ENCODE results near the gene SIAH2.

The SIAH2 gene

DNA sequence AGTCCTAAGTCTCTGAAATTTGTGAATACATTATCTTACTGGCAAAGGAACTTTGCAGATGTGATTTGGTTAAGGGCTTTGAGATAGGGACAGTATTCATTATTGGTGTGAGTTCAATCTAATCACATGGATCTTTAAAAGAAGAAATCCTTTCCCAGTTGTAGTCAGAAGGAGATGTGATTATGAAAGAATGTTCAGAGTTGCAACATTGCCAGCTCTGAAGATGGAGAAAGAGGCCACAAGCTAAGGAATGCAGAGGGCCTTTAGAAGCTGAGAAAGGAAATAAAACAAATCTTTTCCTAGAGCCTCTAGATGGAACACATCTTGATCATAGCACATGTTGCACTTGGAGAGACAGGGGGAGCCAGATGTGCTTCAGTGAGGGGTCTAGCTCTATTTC, 27.7 kb upstream of the SIAH2 start:
- peaks cover 9% of the 10 kb centered on the region for H3K27me3 ChIP-seq (ENCODE audit: control insufficient read depth, insufficient read depth, low read length)
- no peaks in the 10 kb centered on the region for H3K4me1 ChIP-seq (ENCODE audit: control insufficient read depth, insufficient read depth, low read length)
- no peak overlapping the region for H3K4me3 ChIP-seq (ENCODE audit: low read depth, low read length)
- no peaks in the 10 kb centered on the region for H3K9me3 ChIP-seq (ENCODE audit: control insufficient read depth, insufficient read depth, low read length)
- no peaks in the 10 kb centered on the region for H3K36me3 ChIP-seq (ENCODE audit: control insufficient read depth, insufficient read depth, low read length)
- no peak overlapping the region for H3K9ac ChIP-seq (ENCODE audit: low read depth, low read length)

- Histone ChIP-seq H3K36me3 (ENCODE audit: control insufficient read depth, insufficient read depth, low read length) (no peaks in the 10 kb centered on the region), H3K9ac (ENCODE audit: low read depth, low read length) (no peak overlapping the region), H3K9me3 (ENCODE audit: control insufficient read depth, insufficient read depth, low read length) (no peaks in the 10 kb centered on the region), H3K4me1 (ENCODE audit: control insufficient read depth, insufficient read depth, low read length) (no peaks in the 10 kb centered on the region), H3K4me3 (ENCODE audit: low read depth, low read length) (no peak overlapping the region), H3K27me3 (ENCODE audit: control insufficient read depth, insufficient read depth, low read length) (peaks cover 9% of the 10 kb centered on the region)
Observed at GRCh38 chr3:150789451-150789850, 26.5 kb upstream of the SIAH2 start.

DNA sequence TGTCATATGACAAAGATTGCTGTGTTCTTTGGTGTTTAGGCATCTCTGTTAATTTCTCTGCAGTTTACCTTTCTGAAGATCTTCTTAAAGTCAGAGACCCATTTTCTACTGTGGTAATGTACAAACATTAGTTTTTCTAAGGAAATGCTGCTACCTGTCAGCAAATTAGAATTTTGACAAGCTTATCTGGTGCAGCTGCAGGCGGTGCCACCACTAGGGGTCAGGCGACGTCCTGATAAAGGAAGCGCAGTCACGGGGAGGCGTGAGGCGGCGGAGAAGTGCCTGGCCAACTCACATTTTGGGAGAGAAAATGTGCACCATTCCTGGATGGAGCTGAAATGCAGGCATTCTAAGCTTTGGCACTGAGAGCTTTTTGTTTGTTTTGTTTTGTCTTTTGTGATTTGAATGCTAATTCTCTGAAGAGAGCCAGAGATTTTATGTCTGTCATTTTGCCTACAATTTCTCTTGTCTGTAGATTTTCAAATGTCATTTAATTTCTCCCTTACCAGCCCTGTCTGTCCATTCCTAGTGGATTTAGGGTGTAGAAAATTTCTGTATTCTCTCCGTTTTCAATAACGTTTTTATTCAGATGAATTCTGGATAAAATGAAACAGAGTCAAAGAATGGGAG, 24.9 kb upstream of the SIAH2 start:
- peaks cover 9% of the 10 kb centered on the region for H3K27me3 ChIP-seq (ENCODE audit: control insufficient read depth, insufficient read depth, low read length)

DNA sequence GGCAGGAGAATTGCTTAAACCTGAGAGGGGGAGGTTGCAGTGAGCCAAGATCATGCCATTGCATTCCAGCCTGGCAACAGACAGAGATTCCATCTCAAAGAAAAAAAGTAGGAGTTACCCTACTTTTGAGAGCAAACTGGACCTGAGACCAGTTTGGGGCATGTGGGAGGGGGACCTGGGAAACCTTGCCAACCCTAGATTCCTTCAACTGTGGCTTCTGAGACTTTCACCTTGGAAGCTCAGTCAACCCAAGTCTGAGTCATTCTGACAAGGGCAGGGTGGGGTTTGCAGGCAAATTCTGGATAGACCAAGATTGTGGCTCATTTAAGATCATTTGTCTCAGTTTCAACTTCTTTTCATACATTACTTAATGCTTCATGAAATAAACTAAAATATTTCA, 23.8 kb upstream of the SIAH2 start:
- peaks cover 9% of the 10 kb centered on the region for H3K27me3 ChIP-seq (ENCODE audit: control insufficient read depth, insufficient read depth, low read length)
- no peaks in the 10 kb centered on the region for H3K9me3 ChIP-seq (ENCODE audit: control insufficient read depth, insufficient read depth, low read length)
- no peak overlapping the region for H3K4me3 ChIP-seq (ENCODE audit: low read depth, low read length)

More for the DNA sequence above, 24.9 kb upstream of the SIAH2 start:
- H3K9ac ChIP-seq (ENCODE audit: low read depth, low read length): no peak overlapping the region
- H3K9me3 ChIP-seq (ENCODE audit: control insufficient read depth, insufficient read depth, low read length): no peaks in the 10 kb centered on the region
- no peaks in the 10 kb centered on the region for H3K36me3 ChIP-seq (ENCODE audit: control insufficient read depth, insufficient read depth, low read length)
- H3K4me3 ChIP-seq (ENCODE audit: low read depth, low read length): no peak overlapping the region
- H3K4me1 ChIP-seq (ENCODE audit: control insufficient read depth, insufficient read depth, low read length): no peaks in the 10 kb centered on the region

GRCh38 chr3:150784747-150785125, 21.8 kb upstream of the SIAH2 start:
- no peaks in the 10 kb centered on the region for H3K36me3 ChIP-seq (ENCODE audit: control insufficient read depth, insufficient read depth, low read length)
- H3K27me3 ChIP-seq (ENCODE audit: control insufficient read depth, insufficient read depth, low read length): peaks cover 7% of the 10 kb centered on the region
- no peak overlapping the region for H3K9ac ChIP-seq (ENCODE audit: low read depth, low read length)
- H3K4me3 ChIP-seq (ENCODE audit: low read depth, low read length): no peak overlapping the region
- no peaks in the 10 kb centered on the region for H3K9me3 ChIP-seq (ENCODE audit: control insufficient read depth, insufficient read depth, low read length)
- H3K4me1 ChIP-seq (ENCODE audit: control insufficient read depth, insufficient read depth, low read length): no peaks in the 10 kb centered on the region

More for the DNA sequence above, 23.8 kb upstream of the SIAH2 start:
- Histone ChIP-seq H3K9ac (ENCODE audit: low read depth, low read length) (no peak overlapping the region), H3K4me1 (ENCODE audit: control insufficient read depth, insufficient read depth, low read length) (no peaks in the 10 kb centered on the region), H3K36me3 (ENCODE audit: control insufficient read depth, insufficient read depth, low read length) (no peaks in the 10 kb centered on the region)

GRCh38 chr3:150783920-150784746, 21.2 kb upstream of the SIAH2 start:
- Histone ChIP-seq H3K9ac (ENCODE audit: low read depth, low read length) (no peak overlapping the region), H3K4me3 (ENCODE audit: low read depth, low read length) (no peak overlapping the region), H3K9me3 (ENCODE audit: control insufficient read depth, insufficient read depth, low read length) (no peaks in the 10 kb centered on the region), H3K36me3 (ENCODE audit: control insufficient read depth, insufficient read depth, low read length) (no peaks in the 10 kb centered on the region), H3K27me3 (ENCODE audit: control insufficient read depth, insufficient read depth, low read length) (peaks cover 7% of the 10 kb centered on the region), H3K4me1 (ENCODE audit: control insufficient read depth, insufficient read depth, low read length) (no peaks in the 10 kb centered on the region)

- Histone ChIP-seq H3K27me3 (ENCODE audit: control insufficient read depth, insufficient read depth, low read length) (peaks cover 4% of the 10 kb centered on the region), H3K36me3 (ENCODE audit: control insufficient read depth, insufficient read depth, low read length) (no peaks in the 10 kb centered on the region), H3K4me1 (ENCODE audit: control insufficient read depth, insufficient read depth, low read length) (no peaks in the 10 kb centered on the region), H3K9ac (ENCODE audit: low read depth, low read length) (no peak overlapping the region), H3K4me3 (ENCODE audit: low read depth, low read length) (no peak overlapping the region), H3K9me3 (ENCODE audit: control insufficient read depth, insufficient read depth, low read length) (no peaks in the 10 kb centered on the region)
Observed at GRCh38 chr3:150783316-150783715, 20.3 kb upstream of the SIAH2 start.

DNA sequence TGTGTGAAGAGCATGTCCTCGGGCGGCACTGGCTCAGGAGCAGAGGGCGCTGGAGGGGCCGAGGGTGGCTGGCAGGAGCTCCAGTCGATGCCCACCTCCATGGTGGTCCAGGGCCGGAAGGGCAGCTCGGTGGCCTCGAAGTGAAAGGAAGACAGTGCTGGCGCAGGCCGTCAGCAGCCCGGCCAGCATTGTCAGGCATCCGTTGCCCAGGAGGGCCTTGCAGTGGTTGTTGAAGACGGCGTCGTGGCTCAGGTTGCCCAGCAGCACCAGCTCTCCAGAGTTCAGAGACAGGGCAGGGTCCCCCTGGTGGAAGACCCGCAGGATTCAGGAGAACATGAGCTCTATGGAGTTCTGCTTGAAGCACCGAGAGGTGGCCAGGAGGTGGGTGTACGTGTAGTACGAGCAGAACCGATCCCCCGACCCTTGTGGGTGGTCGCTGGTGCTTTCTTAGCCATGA, 16.5 kb upstream of the SIAH2 start:
- Histone ChIP-seq H3K9me3 (ENCODE audit: control insufficient read depth, insufficient read depth, low read length) (no peaks in the 10 kb centered on the region), H3K4me1 (ENCODE audit: control insufficient read depth, insufficient read depth, low read length) (no peaks in the 10 kb centered on the region), H3K36me3 (ENCODE audit: control insufficient read depth, insufficient read depth, low read length) (no peaks in the 10 kb centered on the region), H3K27me3 (ENCODE audit: control insufficient read depth, insufficient read depth, low read length) (no peaks in the 10 kb centered on the region), H3K4me3 (ENCODE audit: low read depth, low read length) (no peak overlapping the region), H3K9ac (ENCODE audit: low read depth, low read length) (no peak overlapping the region)

DNA sequence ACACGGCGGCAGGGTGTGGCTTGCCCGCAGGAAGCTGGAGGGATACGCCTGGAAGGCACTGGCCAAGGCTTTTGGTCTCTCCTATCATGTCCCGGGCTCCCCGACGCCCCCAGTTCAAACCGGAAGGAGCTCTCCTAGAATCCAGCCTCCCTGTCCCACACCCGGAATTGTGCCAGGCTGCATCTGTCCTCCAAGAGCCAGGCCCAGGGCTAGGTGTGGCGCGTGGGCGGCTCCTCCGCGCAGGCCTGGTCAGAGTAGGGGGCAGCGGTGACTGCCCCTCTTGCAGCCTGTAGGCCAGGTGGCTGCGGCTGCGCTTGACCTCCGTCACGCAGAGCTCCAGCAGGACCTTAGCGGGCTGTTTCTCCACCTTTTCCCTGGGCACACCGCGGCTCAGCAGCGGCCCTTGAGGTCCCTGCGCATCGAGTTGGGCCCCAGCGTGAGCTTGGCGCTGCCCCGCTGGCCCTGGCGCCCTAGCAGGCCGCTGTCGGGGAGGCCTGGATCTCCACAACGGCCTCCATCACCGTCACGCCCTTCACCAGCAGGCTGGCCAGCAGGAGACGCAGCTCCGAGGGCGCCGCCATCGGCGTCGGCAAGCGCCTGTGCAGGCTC, 15.9 kb upstream of the SIAH2 start:
- H3K9ac ChIP-seq (ENCODE audit: low read depth, low read length): no peak overlapping the region
- no peaks in the 10 kb centered on the region for H3K36me3 ChIP-seq (ENCODE audit: control insufficient read depth, insufficient read depth, low read length)
- no peaks in the 10 kb centered on the region for H3K27me3 ChIP-seq (ENCODE audit: control insufficient read depth, insufficient read depth, low read length)
- no peaks in the 10 kb centered on the region for H3K9me3 ChIP-seq (ENCODE audit: control insufficient read depth, insufficient read depth, low read length)
- H3K4me3 ChIP-seq (ENCODE audit: low read depth, low read length): no peak overlapping the region
- H3K4me1 ChIP-seq (ENCODE audit: control insufficient read depth, insufficient read depth, low read length): no peaks in the 10 kb centered on the region

DNA sequence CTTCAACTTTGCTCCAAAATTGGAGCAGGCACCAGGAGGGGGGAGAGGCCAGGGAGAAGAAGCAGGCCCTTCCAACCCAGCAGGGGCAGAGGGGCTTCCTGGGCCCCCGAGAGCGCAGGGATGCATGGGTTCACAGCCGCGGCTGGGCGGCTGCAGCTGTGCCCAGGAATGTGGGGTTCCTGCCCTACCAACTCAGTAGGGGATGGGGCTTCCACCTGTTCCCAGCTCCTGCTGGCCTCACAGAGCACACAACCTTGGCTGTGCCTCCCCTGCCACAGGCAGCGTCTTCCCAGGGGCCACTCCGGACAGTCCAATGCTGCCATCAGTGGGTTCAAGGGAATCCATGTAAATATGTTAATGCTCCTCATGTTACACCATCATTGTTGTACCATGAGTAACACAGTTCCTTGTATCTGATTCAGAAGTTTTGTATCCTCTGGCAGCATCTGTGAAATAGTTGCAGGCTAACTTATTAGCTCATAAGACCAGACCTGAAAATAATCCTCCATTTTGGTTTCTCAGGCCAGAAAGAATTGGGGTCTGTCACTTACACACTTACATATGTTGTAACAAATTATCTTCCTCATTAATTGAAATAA, 12.1 kb upstream of the SIAH2 start:
- Histone ChIP-seq H3K36me3 (ENCODE audit: control insufficient read depth, insufficient read depth, low read length) (no peaks in the 10 kb centered on the region), H3K4me1 (ENCODE audit: control insufficient read depth, insufficient read depth, low read length) (no peaks in the 10 kb centered on the region)

DNA sequence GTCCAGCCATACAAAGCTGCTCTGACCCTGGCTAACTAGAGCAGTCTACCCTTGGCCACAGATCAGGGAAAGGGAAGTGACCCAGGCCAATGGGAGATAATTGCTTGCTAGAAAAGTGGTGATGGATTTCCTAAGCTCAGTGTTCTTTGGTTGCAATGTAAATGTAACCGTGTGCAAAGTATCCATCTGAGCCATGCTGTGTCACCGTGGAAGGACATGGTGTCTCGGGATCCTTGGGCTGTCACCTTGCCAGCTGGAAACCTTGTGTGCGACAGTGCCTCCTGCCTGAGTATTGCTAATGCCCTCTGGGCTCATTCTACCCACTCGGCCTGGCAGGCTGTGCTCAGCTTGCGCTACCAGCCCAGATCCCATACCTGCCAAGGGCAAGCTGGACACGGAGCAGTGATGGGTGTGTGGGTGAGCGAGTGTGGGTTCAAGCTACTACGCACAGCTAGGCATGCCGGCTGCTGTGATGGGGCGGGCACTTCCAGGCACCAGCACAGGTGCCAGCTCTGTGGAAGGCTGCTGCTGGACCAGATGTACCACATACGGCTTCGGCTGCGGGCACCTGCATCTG, 10.7 kb upstream of the SIAH2 start:
- no peak overlapping the region for H3K9ac ChIP-seq (ENCODE audit: low read depth, low read length)
- no peaks in the 10 kb centered on the region for H3K27me3 ChIP-seq (ENCODE audit: control insufficient read depth, insufficient read depth, low read length)
- no peaks in the 10 kb centered on the region for H3K9me3 ChIP-seq (ENCODE audit: control insufficient read depth, insufficient read depth, low read length)
- H3K4me3 ChIP-seq (ENCODE audit: low read depth, low read length): no peak overlapping the region
- H3K4me1 ChIP-seq (ENCODE audit: control insufficient read depth, insufficient read depth, low read length): no peaks in the 10 kb centered on the region
- H3K36me3 ChIP-seq (ENCODE audit: control insufficient read depth, insufficient read depth, low read length): no peaks in the 10 kb centered on the region

More for the DNA sequence above, 12.1 kb upstream of the SIAH2 start:
- no peaks in the 10 kb centered on the region for H3K27me3 ChIP-seq (ENCODE audit: control insufficient read depth, insufficient read depth, low read length)
- no peaks in the 10 kb centered on the region for H3K9me3 ChIP-seq (ENCODE audit: control insufficient read depth, insufficient read depth, low read length)
- H3K4me3 ChIP-seq (ENCODE audit: low read depth, low read length): no peak overlapping the region
- no peak overlapping the region for H3K9ac ChIP-seq (ENCODE audit: low read depth, low read length)

All from iPS-15b (cell line).